ENCODE data around the gene BORCS5.

GRCh38 chr12:12469386-12469785 lies 112.5 kb downstream of the BORCS5 start:
- no peak for TF ChIP-seq ZFP30 (CRISPR knock-in tag; IDR thresholded peaks at IDR 0.05)
- TF ChIP-seq CSRNP3 (CRISPR knock-in tag; IDR thresholded peaks at IDR 0.05), result no peak
- no peak for TF ChIP-seq ZNF70 (CRISPR knock-in tag; IDR thresholded peaks at IDR 0.05)

All from SK-N-SH treated with all-trans-retinoic acid at 6 μM for 48 hours (cell line).